Endothelial cell (in vitro differentiated cells): ENCODE data around the gene DMXL1. TPM values are rescaled to one million over a fixed set of nuclear protein-coding genes. Genes with fewer than 3 reads are reported as not detected.

Experiments
- DNase-seq: peaks from one replicate; pipeline ENCODE4 v3.0.0; 2021; ENCODE audit warnings: low spot score
- H3K27ac Mint-ChIP-seq: one replicate; pipeline ENCODE4 v1.8.0; 2021; ENCODE audit warnings: mixed read lengths, inconsistent platforms; ENCODE audit not compliant: unreplicated experiment
- H3K27me3 Mint-ChIP-seq: one replicate; pipeline ENCODE4 v1.8.0; 2021; ENCODE audit warnings: mild to moderate bottlenecking, moderate library complexity, mixed read lengths, inconsistent platforms; ENCODE audit not compliant: unreplicated experiment
- H3K36me3 Mint-ChIP-seq: one replicate; pipeline ENCODE4 v1.8.0; 2021; ENCODE audit warnings: mild to moderate bottlenecking, low read depth, mixed read lengths, inconsistent platforms; ENCODE audit not compliant: unreplicated experiment
- H3K4me1 Mint-ChIP-seq: one replicate; pipeline ENCODE4 v1.8.0; 2021; ENCODE audit warnings: mild to moderate bottlenecking, mixed read lengths, inconsistent platforms; ENCODE audit not compliant: unreplicated experiment
- H3K4me3 Mint-ChIP-seq: one replicate; pipeline ENCODE4 v1.8.0; 2021; ENCODE audit warnings: mild to moderate bottlenecking, mixed read lengths, inconsistent platforms; ENCODE audit not compliant: unreplicated experiment
- H3K9me3 Mint-ChIP-seq: one replicate; pipeline ENCODE4 v1.8.0; 2021; ENCODE audit warnings: mixed read lengths, inconsistent platforms; ENCODE audit not compliant: unreplicated experiment
- CTCF ChIP-seq: fragments of 200-600 bp; sonication (generic); IDR thresholded peaks from one replicate; pipeline ENCODE4 v1.5.0; 2021; ENCODE audit warnings: antibody characterized with exemption; ENCODE audit not compliant: unreplicated experiment
- total RNA-seq: library from RNA; stranded (reverse); fragmentation: NEBNext Ultra II Directional; extraction: Animal tissue kit (Norgen Biotek cat#: 25700); gene quantifications from one replicate; pipeline ENCODE4 v1.2.1, GENCODE V29; 2021; ENCODE audit not compliant: unreplicated experiment

Gene DMXL1
- total RNA-seq, 1 donor from 2014 or later: 24.9 TPM

DNA sequence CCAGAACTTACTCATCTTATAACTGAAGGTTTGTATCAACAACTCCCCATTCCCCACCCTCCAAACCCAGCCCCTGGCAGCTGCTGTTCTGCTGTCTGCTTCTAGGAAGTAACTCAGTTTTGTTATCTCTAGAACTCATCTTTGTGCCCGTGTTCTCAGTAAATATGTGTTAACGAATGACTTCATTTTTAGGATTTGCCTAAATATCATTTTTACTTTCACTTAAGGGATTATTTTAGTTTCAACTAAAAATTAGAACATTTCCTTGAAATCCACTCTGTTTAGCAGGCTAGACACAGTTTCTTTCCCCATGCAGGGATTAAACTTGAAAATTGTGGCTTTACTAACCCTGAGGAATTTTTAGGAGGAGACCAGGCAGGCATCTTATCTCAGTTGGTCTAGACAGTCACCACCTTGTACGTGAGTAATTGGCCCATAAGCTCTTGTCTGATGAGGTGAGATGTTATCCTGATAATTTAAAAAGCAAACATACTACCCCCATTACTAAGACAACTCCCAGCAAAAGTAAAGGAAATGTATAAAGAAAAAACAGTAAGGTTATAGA, 216.7 kb downstream of the DMXL1 start:
- Mint-ChIP-seq H3K36me3 (peaks cover 3% of the 10 kb centered on the region), H3K4me3 (no peak overlapping the region), H3K9me3 (no peaks in the 10 kb centered on the region), H3K4me1 (peaks cover 11% of the 10 kb centered on the region), H3K27ac (no peak overlapping the region), H3K27me3 (peaks cover 2% of the 10 kb centered on the region)
- DNase-seq: no peak
- TF ChIP-seq CTCF: no peak

GRCh38 chr5:119288379-119289033, 217.6 kb downstream of the DMXL1 start:
- no peak for DNase-seq
- no peak overlapping the region for H3K4me3 Mint-ChIP-seq
- H3K9me3 Mint-ChIP-seq: no peaks in the 10 kb centered on the region
- H3K27ac Mint-ChIP-seq: no peak overlapping the region
- no peak for TF ChIP-seq CTCF
- H3K27me3 Mint-ChIP-seq: no peaks in the 10 kb centered on the region
- H3K36me3 Mint-ChIP-seq: no peaks in the 10 kb centered on the region
- peaks cover 11% of the 10 kb centered on the region for H3K4me1 Mint-ChIP-seq

- H3K9me3 Mint-ChIP-seq: no peaks in the 10 kb centered on the region
- H3K27me3 Mint-ChIP-seq: no peaks in the 10 kb centered on the region
- H3K4me3 Mint-ChIP-seq: no peak overlapping the region
- H3K36me3 Mint-ChIP-seq: no peaks in the 10 kb centered on the region
- TF ChIP-seq CTCF: no peak
- no peak for DNase-seq
- H3K4me1 Mint-ChIP-seq: peaks cover 11% of the 10 kb centered on the region
- H3K27ac Mint-ChIP-seq: no peak overlapping the region
Observed at GRCh38 chr5:119289438-119290044, 218.7 kb downstream of the DMXL1 start.

GRCh38 chr5:119290161-119290569, 219.3 kb downstream of the DMXL1 start:
- TF ChIP-seq CTCF: no peak
- H3K36me3 Mint-ChIP-seq: no peaks in the 10 kb centered on the region
- peaks cover 11% of the 10 kb centered on the region for H3K4me1 Mint-ChIP-seq
- no peak for DNase-seq
- H3K27ac Mint-ChIP-seq: no peak overlapping the region
- H3K4me3 Mint-ChIP-seq: no peak overlapping the region
- no peaks in the 10 kb centered on the region for H3K9me3 Mint-ChIP-seq
- no peaks in the 10 kb centered on the region for H3K27me3 Mint-ChIP-seq

- DNase-seq: no peak
- Mint-ChIP-seq H3K27ac (no peak overlapping the region), H3K27me3 (no peaks in the 10 kb centered on the region), H3K4me1 (peaks cover 11% of the 10 kb centered on the region), H3K9me3 (no peaks in the 10 kb centered on the region), H3K4me3 (no peak overlapping the region), H3K36me3 (no peaks in the 10 kb centered on the region)
- TF ChIP-seq CTCF: no peak
Observed at GRCh38 chr5:119290607-119291006, 219.7 kb downstream of the DMXL1 start.
